Activated CD8-positive, alpha-beta T cell treated with anti-CD3 and anti-CD28 coated beads for 36 hours (primary cell): ENCODE measurements around the gene OTOA. TPM values are rescaled to one million over a fixed set of nuclear protein-coding genes. Genes with fewer than 3 reads are reported as not detected.
"Not testable (repeated sequence)": the region's sequence is repeated elsewhere in the genome, so short reads cannot be mapped to it uniquely, and the experiment has no call there.

Experiments used
- ATAC-seq: fragments of 200-7000 bp; cut with Tn5 transposase; one replicate; pipeline ENCODE4 v1.10.0; 2021; ENCODE audit warnings: mild to moderate bottlenecking, moderate library complexity
- CTCF ChIA-PET: fragments of 350-600 bp; sonication (Branson Sonifier 250); formaldehyde crosslinking; loops from one replicate; lab custom pipeline; 2021; ENCODE audit warnings: antibody characterized with exemption; lab: Charles Lee
- POLR2A ChIA-PET: fragments of 350-600 bp; sonication (Branson Sonifier 250); formaldehyde crosslinking; loops from one replicate; lab custom pipeline; 2021; ENCODE audit warnings: antibody characterized with exemption; lab: Charles Lee
- DNase-seq: peaks from one replicate; pipeline ENCODE4 v3.0.0-alpha.2; 2020
- H3K27ac Mint-ChIP-seq: one replicate; pipeline ENCODE4 v1.8.0; 2021; ENCODE audit warnings: mild to moderate bottlenecking, mixed read lengths
- H3K27me3 Mint-ChIP-seq: one replicate; pipeline ENCODE4 v1.8.0; 2021; ENCODE audit warnings: mixed read lengths
- H3K36me3 Mint-ChIP-seq: one replicate; pipeline ENCODE4 v1.8.0; 2021; ENCODE audit warnings: low read depth, mixed read lengths
- H3K4me1 Mint-ChIP-seq: one replicate; pipeline ENCODE4 v1.8.0; 2021; ENCODE audit warnings: low read depth, mixed read lengths
- H3K4me3 Mint-ChIP-seq: one replicate; pipeline ENCODE4 v1.8.0; 2021; ENCODE audit warnings: mild to moderate bottlenecking, moderate library complexity, mixed read lengths
- H3K9me3 Mint-ChIP-seq: one replicate; pipeline ENCODE4 v1.8.0; 2021; ENCODE audit warnings: mixed read lengths
- intact Hi-C: fragments of 100-400 bp; cut with micrococcal nuclease; formaldehyde crosslinking; loops from one replicate; pipeline ENCODE4 v1.10.0; 2022
- total RNA-seq, 2 experiments: library from RNA; stranded (reverse); gene quantifications; one replicate each; pipeline ENCODE4 v1.2.3, GENCODE V29; 2021
- TF ChIP-seq, protein P1 (sequence below): fragments of 200-600 bp; IDR thresholded peaks from one replicate; pipeline ENCODE4 v1.8.0; 2022; ENCODE audit warnings: antibody characterized with exemption, mild to moderate bottlenecking

Gene OTOA
- total RNA-seq, 2 experiments from 2014 or later = 0.09 TPM; not detected in 1

- TF ChIP-seq, protein P1, sequence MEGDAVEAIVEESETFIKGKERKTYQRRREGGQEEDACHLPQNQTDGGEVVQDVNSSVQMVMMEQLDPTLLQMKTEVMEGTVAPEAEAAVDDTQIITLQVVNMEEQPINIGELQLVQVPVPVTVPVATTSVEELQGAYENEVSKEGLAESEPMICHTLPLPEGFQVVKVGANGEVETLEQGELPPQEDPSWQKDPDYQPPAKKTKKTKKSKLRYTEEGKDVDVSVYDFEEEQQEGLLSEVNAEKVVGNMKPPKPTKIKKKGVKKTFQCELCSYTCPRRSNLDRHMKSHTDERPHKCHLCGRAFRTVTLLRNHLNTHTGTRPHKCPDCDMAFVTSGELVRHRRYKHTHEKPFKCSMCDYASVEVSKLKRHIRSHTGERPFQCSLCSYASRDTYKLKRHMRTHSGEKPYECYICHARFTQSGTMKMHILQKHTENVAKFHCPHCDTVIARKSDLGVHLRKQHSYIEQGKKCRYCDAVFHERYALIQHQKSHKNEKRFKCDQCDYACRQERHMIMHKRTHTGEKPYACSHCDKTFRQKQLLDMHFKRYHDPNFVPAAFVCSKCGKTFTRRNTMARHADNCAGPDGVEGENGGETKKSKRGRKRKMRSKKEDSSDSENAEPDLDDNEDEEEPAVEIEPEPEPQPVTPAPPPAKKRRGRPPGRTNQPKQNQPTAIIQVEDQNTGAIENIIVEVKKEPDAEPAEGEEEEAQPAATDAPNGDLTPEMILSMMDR = no peak
- ChIA-PET CTCF (no interaction called here), POLR2A (interaction anchor here (1.6 kb wide), 1 partner anchor 26 kb away, joined by 3 read pairs; no protein-coding TSS in a partner anchor)
- ATAC-seq (no peak), DNase-seq (peak; percentile 36)
- Mint-ChIP-seq H3K27ac (no peak overlapping the region), H3K4me1 (peaks cover 53% of the 10 kb centered on the region), H3K36me3 (peaks cover 28% of the 10 kb centered on the region), H3K27me3 (no peaks in the 10 kb centered on the region), H3K9me3 (no peaks in the 10 kb centered on the region), H3K4me3 (no peak overlapping the region)
- intact Hi-C loops = no loop called here
These were observed 29.6 kb upstream of the OTOA start for GRCh38 chr16:21634216-21634615.

DNA sequence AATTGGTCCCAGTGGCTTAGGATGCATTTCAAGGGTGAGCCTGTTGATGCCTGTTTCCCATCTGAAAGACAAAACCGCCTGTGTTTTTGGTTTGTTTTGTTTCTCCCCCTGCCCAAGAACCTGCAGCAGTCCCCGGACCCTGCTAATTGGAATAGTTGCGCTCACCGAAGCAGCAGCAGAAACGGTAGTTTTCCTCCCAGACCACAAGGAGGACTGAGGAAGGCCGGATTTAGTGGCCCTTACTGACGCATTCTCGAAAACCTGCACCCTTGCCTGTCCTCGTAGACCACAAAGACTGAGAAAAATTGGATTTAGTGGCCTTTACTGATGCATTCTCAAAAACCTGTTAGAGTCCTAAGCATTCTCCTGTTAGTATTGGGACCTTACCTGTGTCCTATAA is 28.1 kb upstream of the OTOA start:
- POLR2A ChIA-PET = interaction anchor here (1.6 kb wide), 1 partner anchor 28 kb away, joined by 3 read pairs; no protein-coding TSS in a partner anchor
- H3K9me3 Mint-ChIP-seq, DNase-seq, H3K27ac Mint-ChIP-seq, ATAC-seq, H3K4me3 Mint-ChIP-seq, H3K27me3 Mint-ChIP-seq, intact Hi-C loops, CTCF ChIA-PET: not testable (repeated sequence)
- Mint-ChIP-seq H3K36me3 (peaks cover 21% of the 10 kb centered on the region), H3K4me1 (peaks cover 57% of the 10 kb centered on the region)

GRCh38 chr16:21637032-21637968 is 26.5 kb upstream of the OTOA start:
- TF ChIP-seq, protein P1 = no peak
- intact Hi-C loops = no loop called here
- no peaks in the 10 kb centered on the region for H3K27me3 Mint-ChIP-seq
- ATAC-seq (no peak), DNase-seq (no peak)
- peak overlapping the region; percentile 43 for H3K27ac Mint-ChIP-seq
- H3K9me3 Mint-ChIP-seq = no peaks in the 10 kb centered on the region
- H3K4me1 Mint-ChIP-seq = peaks cover 50% of the 10 kb centered on the region
- peaks cover 20% of the 10 kb centered on the region for H3K36me3 Mint-ChIP-seq
- ChIA-PET POLR2A (interaction anchor here (0.6 to 1.8 kb wide), 7 partner anchors 9 to 315 kb away, joined by 3 to 6 read pairs (median 3); no protein-coding TSS in a partner anchor), CTCF (interaction anchor here (0.6 to 6.4 kb wide), 6 partner anchors 9 to 54 kb away, joined by 3 to 38 read pairs (median 6); no protein-coding TSS in a partner anchor)
- H3K4me3 Mint-ChIP-seq = no peak overlapping the region

DNA sequence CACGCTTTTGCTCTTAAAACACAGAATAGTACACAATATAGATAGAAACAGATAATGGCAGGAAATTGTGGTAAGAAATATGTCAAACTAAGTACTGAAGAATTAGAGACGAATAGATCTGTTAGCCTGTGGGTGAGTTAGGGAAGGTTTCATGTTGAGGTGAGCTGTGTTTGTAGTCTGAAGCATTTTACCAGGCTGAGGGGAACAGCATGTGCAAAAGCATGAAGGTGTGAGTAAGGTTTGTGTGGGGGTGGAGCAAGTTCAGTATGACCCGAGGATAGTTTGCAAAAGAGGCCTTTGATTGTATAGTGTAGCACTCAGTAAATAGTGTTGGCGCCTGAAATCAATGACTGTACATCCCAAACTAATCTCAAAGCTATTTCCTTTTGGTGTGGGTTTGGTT is 25.2 kb upstream of the OTOA start:
- ChIA-PET CTCF (interaction anchor here (1.3 to 6.4 kb wide), 7 partner anchors 16 to 70 kb away, joined by 6 to 61 read pairs (median 17); partner anchors contain the start of gene METTL9), POLR2A (interaction anchor here (0.6 to 1.8 kb wide), 7 partner anchors 8 to 70 kb away, joined by 3 to 6 read pairs (median 3); no protein-coding TSS in a partner anchor)
- TF ChIP-seq, protein P1 = no peak
- peaks cover 16% of the 10 kb centered on the region for H3K36me3 Mint-ChIP-seq
- no peaks in the 10 kb centered on the region for H3K27me3 Mint-ChIP-seq
- ATAC-seq = peak; percentile 88
- peak; percentile 54 for DNase-seq
- no peaks in the 10 kb centered on the region for H3K9me3 Mint-ChIP-seq
- peaks cover 45% of the 10 kb centered on the region for H3K4me1 Mint-ChIP-seq
- H3K4me3 Mint-ChIP-seq = no peak overlapping the region
- H3K27ac Mint-ChIP-seq = peak overlapping the region; percentile 82
- intact Hi-C loops = no loop called here

DNA sequence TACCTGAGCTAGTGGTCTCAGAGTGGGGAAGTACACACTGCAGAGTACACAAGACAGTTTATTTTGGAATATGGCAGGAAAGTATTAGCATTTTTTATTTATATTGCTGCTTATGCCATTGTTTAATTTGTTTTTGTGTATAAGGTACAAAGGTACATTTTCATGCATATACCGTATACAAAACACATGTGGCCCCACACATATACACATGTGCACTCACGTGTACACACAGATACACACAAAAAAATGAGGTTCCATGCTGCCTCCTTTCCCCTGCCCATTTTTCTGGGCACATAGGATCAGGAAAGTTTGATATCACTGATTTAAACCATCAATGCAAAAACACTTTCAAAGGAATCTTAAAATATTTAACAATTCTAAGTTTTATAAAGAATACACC is 24.3 kb upstream of the OTOA start:
- DNase-seq (no peak), ATAC-seq (no peak)
- H3K27me3 Mint-ChIP-seq = no peaks in the 10 kb centered on the region
- peaks cover 12% of the 10 kb centered on the region for H3K36me3 Mint-ChIP-seq
- intact Hi-C loops = no loop called here
- H3K4me3 Mint-ChIP-seq = no peak overlapping the region
- no peaks in the 10 kb centered on the region for H3K9me3 Mint-ChIP-seq
- H3K27ac Mint-ChIP-seq = no peak overlapping the region
- H3K4me1 Mint-ChIP-seq = peaks cover 39% of the 10 kb centered on the region
- ChIA-PET CTCF (interaction anchor here (0.9 to 6.4 kb wide), 15 partner anchors 11 to 69 kb away, joined by 3 to 61 read pairs (median 6); partner anchors contain the start of genes IGSF6 and METTL9), POLR2A (interaction anchor here (0.7 to 1.7 kb wide), 4 partner anchors 30 to 69 kb away, joined by 3 to 6 read pairs (median 4); no protein-coding TSS in a partner anchor)
- TF ChIP-seq, protein P1 = no peak
